ENCODE results near the gene MOBP.

Gene MOBP

GRCh38 chr3:39440316-39440715, 27.2 kb upstream of the MOBP start:
- no peak for TF ChIP-seq ZFX (IDR thresholded peaks at IDR 0.05; ENCODE audit: borderline replicate concordance)
- no peak for TF ChIP-seq CTCF (IDR thresholded peaks at IDR 0.05)
- H3K27ac ChIP-seq = no peak overlapping the region

GRCh38 chr3:39443530-39443929, 23.9 kb upstream of the MOBP start:
- no peak for TF ChIP-seq CTCF (IDR thresholded peaks at IDR 0.05)
- no peak for TF ChIP-seq ZFX (IDR thresholded peaks at IDR 0.05; ENCODE audit: borderline replicate concordance)
- H3K27ac ChIP-seq = no peak overlapping the region

- TF ChIP-seq CTCF (IDR thresholded peaks at IDR 0.05) (no peak), ZFX (IDR thresholded peaks at IDR 0.05; ENCODE audit: borderline replicate concordance) (no peak)
- no peak overlapping the region for H3K27ac ChIP-seq
Measured at GRCh38 chr3:39445927-39446326, 21.6 kb upstream of the MOBP start.

- no peak overlapping the region for H3K27ac ChIP-seq
- TF ChIP-seq CTCF (IDR thresholded peaks at IDR 0.05) (no peak), ZFX (IDR thresholded peaks at IDR 0.05; ENCODE audit: borderline replicate concordance) (no peak)
Measured at GRCh38 chr3:39446444-39446843, 21.0 kb upstream of the MOBP start.

- H3K27ac ChIP-seq = peak overlapping the region; percentile 83
- peak; percentile 91 for TF ChIP-seq CTCF (IDR thresholded peaks at IDR 0.05)
- TF ChIP-seq ZFX (IDR thresholded peaks at IDR 0.05; ENCODE audit: borderline replicate concordance) = no peak
Measured at GRCh38 chr3:39447637-39448483, 19.6 kb upstream of the MOBP start.

GRCh38 chr3:39448506-39449233, 18.8 kb upstream of the MOBP start:
- TF ChIP-seq ZFX (IDR thresholded peaks at IDR 0.05; ENCODE audit: borderline replicate concordance) (no peak), CTCF (IDR thresholded peaks at IDR 0.05) (no peak)
- H3K27ac ChIP-seq = peak overlapping the region; percentile 83

GRCh38 chr3:39449796-39450195, 17.7 kb upstream of the MOBP start:
- no peak overlapping the region for H3K27ac ChIP-seq

More at GRCh38 chr3:39449796-39450195, 17.7 kb upstream of the MOBP start:
- TF ChIP-seq CTCF (IDR thresholded peaks at IDR 0.05) = no peak
- no peak for TF ChIP-seq ZFX (IDR thresholded peaks at IDR 0.05; ENCODE audit: borderline replicate concordance)

Measured in 22Rv1 (cell line).